ENCODE data around the gene FSTL4. TPM values are rescaled to one million over a fixed set of nuclear protein-coding genes. Genes with fewer than 3 reads are reported as not detected.

Gene FSTL4
- polyA plus RNA-seq, 1 donor from 2014 or later: 0.57 TPM

- no peaks in the 10 kb centered on the region for H3K36me3 ChIP-seq (ENCODE audit: insufficient read depth, low read length)
- no peaks in the 10 kb centered on the region for H3K9me2 ChIP-seq (ENCODE audit: insufficient read depth, low read length)
- TF ChIP-seq REST (IDR thresholded peaks at IDR 0.05; ENCODE audit: borderline replicate concordance) (no peak), EP300 (conservative IDR thresholded peaks at IDR 0.05; ENCODE audit: poor library complexity, severe bottlenecking) (no peak), TAF1 (IDR thresholded peaks at IDR 0.05; ENCODE audit: low read depth) (no peak), MXI1 (conservative IDR thresholded peaks at IDR 0.05; ENCODE audit: poor library complexity, severe bottlenecking) (no peak), CTCF (IDR thresholded peaks at IDR 0.05; ENCODE audit: poor library complexity, severe bottlenecking) (no peak), RAD21 (conservative IDR thresholded peaks at IDR 0.05) (no peak), SMC3 (conservative IDR thresholded peaks at IDR 0.05; ENCODE audit: poor library complexity) (no peak), EZH2 (IDR thresholded peaks at IDR 0.05; ENCODE audit: borderline replicate concordance, insufficient read depth, low read length, poor library complexity, severe bottlenecking) (no peak), POLR2AphosphoS5 (IDR thresholded peaks at IDR 0.05) (no peak)
- no peaks in the 10 kb centered on the region for H3K27me3 ChIP-seq (ENCODE audit: insufficient read depth, low read depth, low read length)
- H3K9ac ChIP-seq (ENCODE audit: low read length): no peak overlapping the region
- no peaks in the 10 kb centered on the region for H3K9me3 ChIP-seq (ENCODE audit: low read length)
- no peaks in the 10 kb centered on the region for H3F3A ChIP-seq (ENCODE audit: insufficient read depth, low read length, poor library complexity, severe bottlenecking)
- no peak overlapping the region for H3K27ac ChIP-seq (ENCODE audit: low read length)
- H2AFZ ChIP-seq (ENCODE audit: low read depth, low read length): no peak overlapping the region
- no peak overlapping the region for H3K4me3 ChIP-seq (ENCODE audit: low read length)
- H3K79me2 ChIP-seq (replicated peaks; ENCODE audit: insufficient read depth, low read length): no peaks in the 10 kb centered on the region
- H3K4me2 ChIP-seq (ENCODE audit: low read length): no peak overlapping the region
- no peaks in the 10 kb centered on the region for H4K20me1 ChIP-seq (ENCODE audit: insufficient read depth)
These were observed 88.3 kb downstream of the FSTL4 start for GRCh38 chr5:133523961-133524586.

GRCh38 chr5:133523013-133523658 is 89.2 kb downstream of the FSTL4 start:
- Histone ChIP-seq H3K4me2 (ENCODE audit: low read length) (no peak overlapping the region), H3K36me3 (ENCODE audit: insufficient read depth, low read length) (no peaks in the 10 kb centered on the region), H3K9ac (ENCODE audit: low read length) (no peak overlapping the region), H3K4me3 (ENCODE audit: low read length) (no peak overlapping the region), H3K79me2 (replicated peaks; ENCODE audit: insufficient read depth, low read length) (no peaks in the 10 kb centered on the region), H3K9me2 (ENCODE audit: insufficient read depth, low read length) (no peaks in the 10 kb centered on the region), H4K20me1 (ENCODE audit: insufficient read depth) (no peaks in the 10 kb centered on the region), H3K27me3 (ENCODE audit: insufficient read depth, low read depth, low read length) (no peaks in the 10 kb centered on the region), H2AFZ (ENCODE audit: low read depth, low read length) (no peak overlapping the region), H3K27ac (ENCODE audit: low read length) (no peak overlapping the region), H3F3A (ENCODE audit: insufficient read depth, low read length, poor library complexity, severe bottlenecking) (no peaks in the 10 kb centered on the region), H3K9me3 (ENCODE audit: low read length) (no peaks in the 10 kb centered on the region)
- no peak for TF ChIP-seq TAF1 (IDR thresholded peaks at IDR 0.05; ENCODE audit: low read depth)
- no peak for TF ChIP-seq MXI1 (conservative IDR thresholded peaks at IDR 0.05; ENCODE audit: poor library complexity, severe bottlenecking)
- TF ChIP-seq REST (IDR thresholded peaks at IDR 0.05; ENCODE audit: borderline replicate concordance): no peak
- no peak for TF ChIP-seq CTCF (IDR thresholded peaks at IDR 0.05; ENCODE audit: poor library complexity, severe bottlenecking)
- TF ChIP-seq EZH2 (IDR thresholded peaks at IDR 0.05; ENCODE audit: borderline replicate concordance, insufficient read depth, low read length, poor library complexity, severe bottlenecking): no peak
- TF ChIP-seq SMC3 (conservative IDR thresholded peaks at IDR 0.05; ENCODE audit: poor library complexity): no peak
- no peak for TF ChIP-seq EP300 (conservative IDR thresholded peaks at IDR 0.05; ENCODE audit: poor library complexity, severe bottlenecking)
- TF ChIP-seq RAD21 (conservative IDR thresholded peaks at IDR 0.05): no peak
- no peak for TF ChIP-seq POLR2AphosphoS5 (IDR thresholded peaks at IDR 0.05)

Data from neural cell (in vitro differentiated cells).